CD4-positive, alpha-beta T cell treated with Interleukin-15 for 1 hour (primary cell): ENCODE data around the gene IL2RA.
A peak's percentile ranks its signal among the peaks of the same experiment; 100 is the strongest.
"Not testable (repeated sequence)": the region's sequence is repeated elsewhere in the genome, so short reads cannot be mapped to it uniquely, and the experiment has no call there.

Experiments
- DNase-seq: peaks from one replicate; pipeline ENCODE4 v3.0.0-alpha.2; 2020

The IL2RA gene

GRCh38 chr10:5976512-5977470, 85.4 kb downstream of the IL2RA start:
- no peak for DNase-seq

GRCh38 chr10:5975641-5976473, 86.3 kb downstream of the IL2RA start:
- peak; percentile 74 for DNase-seq

GRCh38 chr10:5973069-5973468, 89.1 kb downstream of the IL2RA start:
- no peak for DNase-seq

- DNase-seq, result no peak
Observed at GRCh38 chr10:5971886-5972285, 90.3 kb downstream of the IL2RA start.

GRCh38 chr10:5971315-5971832, 90.8 kb downstream of the IL2RA start:
- DNase-seq, result no peak

- no peak for DNase-seq
Observed at GRCh38 chr10:5970527-5970926, 91.6 kb downstream of the IL2RA start.

- DNase-seq, result no peak
Observed at GRCh38 chr10:5970066-5970465, 92.1 kb downstream of the IL2RA start.

GRCh38 chr10:5968681-5969453, 93.3 kb downstream of the IL2RA start:
- no peak for DNase-seq

- no peak for DNase-seq
Observed at GRCh38 chr10:5968037-5968680, 94.0 kb downstream of the IL2RA start.

- no peak for DNase-seq
Observed at GRCh38 chr10:5965266-5965665, 96.9 kb downstream of the IL2RA start.

- no peak for DNase-seq
Observed at GRCh38 chr10:5964736-5965135, 97.4 kb downstream of the IL2RA start.

GRCh38 chr10:5963591-5963990, 98.6 kb downstream of the IL2RA start:
- DNase-seq, result no peak

GRCh38 chr10:5963071-5963470, 99.1 kb downstream of the IL2RA start:
- DNase-seq, result no peak

GRCh38 chr10:5962358-5962940, 99.7 kb downstream of the IL2RA start:
- not testable (repeated sequence) for DNase-seq

- DNase-seq, result no peak
Observed at GRCh38 chr10:5961405-5962100, 100.6 kb downstream of the IL2RA start.

GRCh38 chr10:5960973-5961275, 101.2 kb downstream of the IL2RA start:
- DNase-seq, result not testable (repeated sequence)
